OCI-LY1 (cell line): ENCODE data around the gene IRAG1.

Experiments used
- CTCF ChIP-seq: fragments of 200-600 bp; sonication (generic), shearing (Covaris generic); IDR thresholded peaks from 2 replicates; pipeline ENCODE4 v1.5.1; 2017; ENCODE audit warnings: mild to moderate bottlenecking, antibody characterized with exemption, low read length, moderate library complexity, mixed read lengths
- EZH2 ChIP-seq: fragments of 200-600 bp; sonication (generic), shearing (Covaris generic); IDR thresholded peaks from 2 replicates; pipeline ENCODE4 v1.8.0; 2017; ENCODE audit warnings: borderline replicate concordance, mixed run types, mild to moderate bottlenecking, antibody characterized with exemption, low read length, moderate library complexity, mixed read lengths

- TF ChIP-seq CTCF (no peak), EZH2 (no peak)
Observed at GRCh38 chr11:10659339-10660216, 34.0 kb downstream of the IRAG1 start.
